ENCODE measurements around the gene DSC1. TPM values are rescaled to one million over a fixed set of nuclear protein-coding genes. Genes with fewer than 3 reads are reported as not detected.

DSC1 gene
- total and polyA plus RNA-seq, 2 of the 13 experiments (the other 11 are each of a cell fraction or from before 2014, with no cell fraction given) = not detected

GRCh38 chr18:31097666-31098065, 65.0 kb downstream of the DSC1 start (continued):
- no peak for TF ChIP-seq ZBTB40 (IDR thresholded peaks at IDR 0.05)
- TF ChIP-seq ZBTB40 (CRISPR knock-in tag; IDR thresholded peaks at IDR 0.05) = no peak
- no peak for TF ChIP-seq CBX2 (IDR thresholded peaks at IDR 0.05; ENCODE audit: low read depth, low read length)
- no peak for TF ChIP-seq CBX2 (CRISPR knock-in tag; IDR thresholded peaks at IDR 0.05; ENCODE audit: low read depth)
- no peak for TF ChIP-seq MED1 (CRISPR knock-in tag; IDR thresholded peaks at IDR 0.05)
- no peak for TF ChIP-seq ATM (IDR thresholded peaks at IDR 0.05; ENCODE audit: borderline replicate concordance)
- no peak for TF ChIP-seq MATR3 (CRISPR knock-in tag; IDR thresholded peaks at IDR 0.05)
- TF ChIP-seq ZNF17 (CRISPR knock-in tag; IDR thresholded peaks at IDR 0.05) = no peak
- no peak for TF ChIP-seq ARID2 (CRISPR knock-in tag; IDR thresholded peaks at IDR 0.05; ENCODE audit: borderline replicate concordance)
- no peak for TF ChIP-seq ZNF616 (CRISPR knock-in tag; IDR thresholded peaks at IDR 0.05; ENCODE audit: low read depth)
- TF ChIP-seq IRF2 (CRISPR knock-in tag; IDR thresholded peaks at IDR 0.05) = no peak
- no peak for TF ChIP-seq ZNF367 (CRISPR knock-in tag; IDR thresholded peaks at IDR 0.05; ENCODE audit: borderline replicate concordance)
- TF ChIP-seq ZNF839 (CRISPR knock-in tag; IDR thresholded peaks at IDR 0.05; ENCODE audit: borderline replicate concordance) = no peak
- TF ChIP-seq YEATS4 (CRISPR knock-in tag; IDR thresholded peaks at IDR 0.05; ENCODE audit: borderline replicate concordance) = no peak
- no peak for TF ChIP-seq NCOA2 (CRISPR knock-in tag; IDR thresholded peaks at IDR 0.05)
- no peak for TF ChIP-seq ZNF326 (CRISPR knock-in tag; IDR thresholded peaks at IDR 0.05; ENCODE audit: borderline replicate concordance)

All from HepG2 (cell line).